SJSA1 (cell line): ENCODE results near the gene GRN. TPM values are rescaled to one million over a fixed set of nuclear protein-coding genes. Genes with fewer than 3 reads are reported as not detected.
"Not testable (repeated sequence)": the region's sequence is repeated elsewhere in the genome, so short reads cannot be mapped to it uniquely, and the experiment has no call there.

Experiments
- DNase-seq, 2 experiments: peaks; one replicate each; pipeline ENCODE4 v3.0.0-alpha.2; 2015 to 2020; ENCODE audit warnings: low spot score in 2 of 2, low read depth in 1 of 2
- H3K27ac ChIP-seq: fragments of 250-450 bp; sonication (Bioruptor Pico); 2 replicates; pipeline ENCODE4 v1.5.1; 2020; ENCODE audit warnings: mild to moderate bottlenecking, moderate library complexity
- H3K27me3 ChIP-seq: fragments of 250-450 bp; sonication (Bioruptor Pico); replicated peaks from 2 replicates; pipeline ENCODE4 v1.5.1; 2020; ENCODE audit warnings: mild to moderate bottlenecking, moderate library complexity
- H3K36me3 ChIP-seq: fragments of 250-450 bp; sonication (Bioruptor Pico); 2 replicates; pipeline ENCODE4 v1.5.1; 2020; ENCODE audit warnings: mild to moderate bottlenecking
- H3K4me1 ChIP-seq: fragments of 250-450 bp; sonication (Bioruptor Pico); replicated peaks from 2 replicates; pipeline ENCODE4 v1.6.1; 2021; ENCODE audit warnings: mild to moderate bottlenecking
- H3K4me3 ChIP-seq: fragments of 250-450 bp; sonication (Bioruptor Pico); 2 replicates; pipeline ENCODE4 v1.5.1; 2020; ENCODE audit warnings: mild to moderate bottlenecking
- H3K9me3 ChIP-seq: fragments of 250-450 bp; sonication (Bioruptor Pico); replicated peaks from 2 replicates; pipeline ENCODE4 v1.5.1; 2020; ENCODE audit warnings: mild to moderate bottlenecking
- total RNA-seq: library from RNA; depleted of rRNA; stranded (reverse); fragments of >200 nt; shearing (Covaris generic); gene quantifications from 2 replicates; pipeline ENCODE4 v1.2.3, GENCODE V29; 2014

The GRN gene
- total RNA-seq, 1 experiment from 2014 or later: 190 TPM

- DNase-seq: peak; percentile 93 to 99
- H3K27me3 ChIP-seq: no peaks in the 10 kb centered on the region
- H3K9me3 ChIP-seq: no peaks in the 10 kb centered on the region; the same call in 1 of the 2 replicates
- H3K27ac ChIP-seq: no peak overlapping the region
- H3K4me1 ChIP-seq: peaks cover 33% of the 10 kb centered on the region
- H3K36me3 ChIP-seq: peaks cover 22% of the 10 kb centered on the region
- H3K4me3 ChIP-seq: 0 out of 2 replicates have a peak overlapping the region, but pooled peaks have one; percentile 2
Observed at GRCh38 chr17:44326861-44327444, 18.1 kb upstream of the GRN start.

GRCh38 chr17:44327715-44328449, 17.2 kb upstream of the GRN start:
- H3K27ac ChIP-seq: no peak overlapping the region
- H3K4me3 ChIP-seq: no peak overlapping the region
- DNase-seq: no peak
- peaks cover 15% of the 10 kb centered on the region for H3K36me3 ChIP-seq
- no peaks in the 10 kb centered on the region; the same call in 1 of the 2 replicates for H3K9me3 ChIP-seq
- H3K27me3 ChIP-seq: no peaks in the 10 kb centered on the region
- H3K4me1 ChIP-seq: peaks cover 33% of the 10 kb centered on the region

- H3K27me3 ChIP-seq, DNase-seq, H3K4me3 ChIP-seq, H3K27ac ChIP-seq, H3K9me3 ChIP-seq, H3K36me3 ChIP-seq: not testable (repeated sequence)
- H3K4me1 ChIP-seq: peaks cover 21% of the 10 kb centered on the region
Observed at GRCh38 chr17:44329516-44329915, 15.6 kb upstream of the GRN start.

GRCh38 chr17:44330263-44330662, 14.8 kb upstream of the GRN start:
- H3K27ac ChIP-seq, H3K27me3 ChIP-seq, H3K9me3 ChIP-seq, DNase-seq, H3K36me3 ChIP-seq, H3K4me3 ChIP-seq: not testable (repeated sequence)
- H3K4me1 ChIP-seq: peaks cover 16% of the 10 kb centered on the region

GRCh38 chr17:44331249-44331760, 13.8 kb upstream of the GRN start:
- peak in 1 of 2 experiments; percentile 72 for DNase-seq
- H3K36me3 ChIP-seq: no peaks in the 10 kb centered on the region
- H3K27ac ChIP-seq: no peak overlapping the region
- H3K27me3 ChIP-seq: peaks cover 10% of the 10 kb centered on the region
- peaks cover 6% of the 10 kb centered on the region for H3K4me1 ChIP-seq
- H3K9me3 ChIP-seq: no peaks in the 10 kb centered on the region
- no peak overlapping the region for H3K4me3 ChIP-seq

GRCh38 chr17:44333371-44333770, 11.7 kb upstream of the GRN start:
- Histone ChIP-seq H3K4me3 (no peak overlapping the region), H3K27me3 (peaks cover 15% of the 10 kb centered on the region), H3K27ac (no peak overlapping the region), H3K4me1 (no peaks in the 10 kb centered on the region), H3K9me3 (no peaks in the 10 kb centered on the region), H3K36me3 (no peaks in the 10 kb centered on the region)
- no peak for DNase-seq

- no peaks in the 10 kb centered on the region for H3K9me3 ChIP-seq
- no peak overlapping the region for H3K4me3 ChIP-seq
- peaks cover 16% of the 10 kb centered on the region for H3K27me3 ChIP-seq
- no peaks in the 10 kb centered on the region for H3K4me1 ChIP-seq
- no peak for DNase-seq
- H3K36me3 ChIP-seq: no peaks in the 10 kb centered on the region
- H3K27ac ChIP-seq: no peak overlapping the region
Observed at GRCh38 chr17:44334315-44334714, 10.8 kb upstream of the GRN start.

GRCh38 chr17:44334727-44335126, 10.4 kb upstream of the GRN start:
- DNase-seq: no peak
- Histone ChIP-seq H3K9me3 (no peaks in the 10 kb centered on the region), H3K27me3 (peaks cover 16% of the 10 kb centered on the region), H3K27ac (no peak overlapping the region), H3K4me3 (no peak overlapping the region), H3K36me3 (no peaks in the 10 kb centered on the region), H3K4me1 (no peaks in the 10 kb centered on the region)

GRCh38 chr17:44335564-44335963, 9.5 kb upstream of the GRN start:
- no peaks in the 10 kb centered on the region for H3K36me3 ChIP-seq
- no peaks in the 10 kb centered on the region for H3K9me3 ChIP-seq
- no peak overlapping the region for H3K27ac ChIP-seq
- no peaks in the 10 kb centered on the region for H3K4me1 ChIP-seq
- DNase-seq: no peak
- H3K4me3 ChIP-seq: no peak overlapping the region
- H3K27me3 ChIP-seq: peaks cover 16% of the 10 kb centered on the region

GRCh38 chr17:44335968-44336367, 9.1 kb upstream of the GRN start:
- H3K36me3 ChIP-seq: no peaks in the 10 kb centered on the region
- peaks cover 16% of the 10 kb centered on the region for H3K27me3 ChIP-seq
- no peaks in the 10 kb centered on the region for H3K4me1 ChIP-seq
- H3K27ac ChIP-seq: no peak overlapping the region
- H3K4me3 ChIP-seq: no peak overlapping the region
- no peaks in the 10 kb centered on the region for H3K9me3 ChIP-seq
- no peak for DNase-seq

GRCh38 chr17:44338702-44339101, 6.4 kb upstream of the GRN start:
- Histone ChIP-seq H3K36me3 (no peaks in the 10 kb centered on the region), H3K27ac (no peak overlapping the region), H3K27me3 (peaks cover 16% of the 10 kb centered on the region), H3K9me3 (no peaks in the 10 kb centered on the region), H3K4me1 (no peaks in the 10 kb centered on the region), H3K4me3 (no peak overlapping the region)
- no peak for DNase-seq

GRCh38 chr17:44340553-44340952, 4.5 kb upstream of the GRN start:
- H3K4me3 ChIP-seq, H3K9me3 ChIP-seq, H3K4me1 ChIP-seq, H3K27ac ChIP-seq, H3K36me3 ChIP-seq, DNase-seq: not testable (repeated sequence)
- H3K27me3 ChIP-seq: peaks cover 11% of the 10 kb centered on the region

GRCh38 chr17:44343510-44344209, 1.4 kb upstream of the GRN start:
- no peak for DNase-seq
- H3K4me1 ChIP-seq: peaks cover 15% of the 10 kb centered on the region
- no peaks in the 10 kb centered on the region for H3K9me3 ChIP-seq
- no peaks in the 10 kb centered on the region for H3K36me3 ChIP-seq
- no peak overlapping the region for H3K27ac ChIP-seq
- no peaks in the 10 kb centered on the region for H3K27me3 ChIP-seq
- H3K4me3 ChIP-seq: no peak overlapping the region
